ENCODE results near the gene PPY.
"Not testable (repeated sequence)": the region's sequence is repeated elsewhere in the genome, so short reads cannot be mapped to it uniquely, and the experiment has no call there.

The PPY gene

DNA sequence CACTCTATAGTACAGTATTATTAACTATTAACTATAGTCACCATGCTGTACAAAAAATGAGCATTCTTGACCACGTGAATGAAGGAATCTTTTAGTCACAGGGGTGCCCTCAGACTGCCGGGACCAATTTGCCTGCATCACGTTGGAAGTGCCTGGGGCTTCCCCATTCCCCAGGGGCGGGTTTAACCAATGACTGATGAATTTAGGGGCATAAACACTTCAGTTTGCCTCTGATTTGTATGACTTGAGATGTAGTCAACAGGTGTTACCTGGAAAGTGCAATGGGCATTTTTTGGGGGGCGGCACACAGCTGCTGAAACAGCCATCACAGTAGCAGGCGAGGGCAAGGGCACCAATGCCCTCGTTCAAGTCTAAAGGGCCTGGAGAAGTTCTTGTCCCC, 20.2 kb upstream of the PPY start:
- DNase-seq (ENCODE audit: low spot score): no peak

DNA sequence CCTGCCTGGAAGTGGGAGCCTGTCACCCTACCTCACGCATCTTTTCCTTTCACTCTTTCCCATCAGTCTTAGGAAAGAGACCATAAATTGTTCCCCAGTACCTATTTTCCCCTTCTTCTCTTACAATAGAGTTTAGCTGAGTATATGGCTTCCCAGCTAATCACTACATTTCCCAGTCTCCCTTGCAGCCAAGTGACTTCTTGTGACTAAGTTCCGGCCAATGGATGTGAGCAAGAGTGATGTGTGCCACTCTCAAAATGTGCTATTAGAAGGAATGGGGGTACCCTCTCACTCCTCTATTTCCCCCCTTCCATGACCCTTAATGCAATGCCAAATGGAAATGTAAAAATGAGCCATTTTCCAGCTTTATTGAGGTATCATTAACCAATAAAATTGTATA, 19.7 kb upstream of the PPY start:
- DNase-seq (ENCODE audit: low spot score): no peak

- not testable (repeated sequence) for DNase-seq (ENCODE audit: low spot score)
Measured at GRCh38 chr17:43961292-43961691, 19.0 kb upstream of the PPY start.

DNA sequence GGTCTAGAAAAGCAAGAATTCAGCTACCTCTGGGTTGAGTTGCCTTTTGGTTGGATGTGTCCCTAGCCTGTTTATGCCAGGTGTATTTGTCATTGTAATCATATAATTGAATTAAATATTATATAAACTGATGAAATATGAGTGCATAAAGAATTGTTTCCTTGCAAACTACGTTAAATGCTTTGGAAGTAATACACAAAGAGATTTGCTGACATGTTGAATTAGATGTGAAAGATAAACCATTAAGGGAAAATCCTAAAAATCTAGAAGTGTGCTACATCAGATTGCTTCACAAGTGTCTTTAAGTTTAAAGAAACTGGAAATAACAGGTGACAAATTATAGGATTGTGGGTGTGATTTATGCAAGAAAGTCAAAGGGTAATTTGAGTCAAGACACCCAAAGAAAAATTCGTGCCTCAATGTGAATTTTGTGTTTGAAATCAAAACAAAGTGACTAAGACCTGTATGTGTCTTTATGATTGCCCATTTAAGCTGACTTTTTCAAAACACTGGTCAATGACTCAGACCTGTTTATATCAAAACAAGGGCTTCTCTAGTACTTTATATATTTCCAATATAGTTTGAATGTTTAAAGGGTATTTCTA, 16.6 kb upstream of the PPY start:
- no peak for DNase-seq (ENCODE audit: low spot score)

DNA sequence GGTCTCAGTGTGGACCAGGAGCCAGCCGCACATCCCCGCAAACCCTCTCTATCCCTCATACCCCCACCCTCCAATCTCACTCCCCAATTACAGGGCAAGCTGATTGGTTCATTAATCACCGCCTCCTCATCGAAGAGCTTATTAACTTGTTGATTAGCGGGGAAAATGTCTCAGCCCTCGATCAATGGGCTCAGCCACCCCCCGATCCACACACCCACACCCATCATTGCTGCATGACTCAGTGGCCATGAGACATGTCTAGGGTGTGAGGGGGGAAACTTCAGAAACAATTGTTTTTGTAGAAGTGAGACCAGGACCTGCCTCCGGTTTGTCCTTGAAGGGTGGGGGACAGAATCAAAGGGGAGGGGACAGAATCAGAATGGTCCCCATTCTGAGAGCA, 13.9 kb upstream of the PPY start:
- no peak for DNase-seq (ENCODE audit: low spot score)

- no peak for DNase-seq (ENCODE audit: low spot score)
Measured at GRCh38 chr17:43953746-43954145, 11.5 kb upstream of the PPY start, which contains the start of gene PYY. PYY (minus strand) TSS chr17:43953940; CDS start chr17:43953483, 457 bp downstream.

DNA sequence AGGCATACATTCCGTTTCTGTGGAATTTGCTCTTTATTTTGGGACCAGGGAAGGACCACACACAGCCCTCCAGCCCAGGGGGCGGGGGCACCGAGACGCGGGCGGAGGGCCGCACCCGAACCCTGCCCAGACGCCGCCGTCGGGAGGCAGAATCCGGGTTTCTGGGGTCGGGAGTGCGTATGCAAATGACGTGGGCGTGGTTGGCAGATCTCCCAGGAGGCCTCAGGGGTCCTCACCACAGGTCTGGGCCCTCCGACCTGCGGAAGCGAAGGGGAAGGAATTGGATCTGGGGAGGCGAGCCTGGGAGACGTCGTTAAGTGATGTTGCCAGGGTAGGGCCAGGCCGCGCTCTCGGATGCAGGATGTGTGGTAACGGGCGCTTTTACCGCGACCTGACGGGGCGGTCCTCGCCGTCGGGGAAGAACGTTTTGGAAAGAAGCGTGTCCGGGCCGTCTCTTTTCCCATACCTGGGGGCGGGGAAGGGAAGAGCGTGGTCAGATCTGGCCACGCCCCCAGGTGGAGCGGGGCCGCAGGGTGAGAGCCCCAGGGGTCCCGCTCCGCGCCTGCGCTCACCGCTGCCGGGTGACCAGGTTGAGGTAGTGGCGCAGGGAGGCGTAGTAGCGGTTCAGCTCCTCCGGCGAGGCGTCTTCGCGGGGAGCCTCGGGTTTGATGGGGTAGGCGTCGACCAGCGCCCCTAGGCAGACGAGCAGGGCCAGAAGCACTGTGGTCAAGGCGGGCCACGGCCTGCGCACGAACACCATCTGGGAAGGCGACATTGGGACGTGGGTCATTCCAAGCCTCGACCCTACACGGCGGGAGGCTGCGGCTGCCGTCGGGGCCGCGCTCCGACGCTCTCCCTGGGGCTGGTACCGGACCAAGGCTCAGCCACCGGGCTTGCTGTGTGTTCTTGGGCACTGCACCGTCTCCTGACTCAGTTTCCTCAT, 10.7 kb upstream of the PPY start:
- no peak for DNase-seq (ENCODE audit: low spot score)

DNA sequence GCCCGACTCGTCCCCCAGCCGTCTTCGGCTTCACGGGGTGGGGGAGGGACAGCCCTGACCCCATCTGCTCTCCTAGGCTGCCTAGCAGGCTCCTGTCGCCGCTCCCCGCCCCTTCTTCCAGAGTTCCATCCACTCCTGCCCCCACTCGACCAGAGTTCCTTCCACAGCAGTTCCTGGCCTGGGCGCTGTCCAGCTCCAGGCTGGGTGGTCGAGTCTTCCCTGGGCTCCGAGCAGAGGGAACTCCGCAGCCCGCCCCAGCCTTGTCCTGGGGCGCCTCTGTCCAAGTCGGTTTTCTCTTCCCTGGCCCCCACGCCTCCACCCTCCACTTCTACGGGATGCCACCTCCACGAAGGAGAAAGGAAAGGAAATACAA, 10.1 kb upstream of the PPY start:
- no peak for DNase-seq (ENCODE audit: low spot score)

- no peak for DNase-seq (ENCODE audit: low spot score)
Measured at GRCh38 chr17:43951750-43952149, 9.5 kb upstream of the PPY start.

GRCh38 chr17:43950554-43950953, 8.3 kb upstream of the PPY start:
- DNase-seq (ENCODE audit: low spot score): no peak

- no peak for DNase-seq (ENCODE audit: low spot score)
Measured at GRCh38 chr17:43949781-43950180, 7.5 kb upstream of the PPY start.

DNA sequence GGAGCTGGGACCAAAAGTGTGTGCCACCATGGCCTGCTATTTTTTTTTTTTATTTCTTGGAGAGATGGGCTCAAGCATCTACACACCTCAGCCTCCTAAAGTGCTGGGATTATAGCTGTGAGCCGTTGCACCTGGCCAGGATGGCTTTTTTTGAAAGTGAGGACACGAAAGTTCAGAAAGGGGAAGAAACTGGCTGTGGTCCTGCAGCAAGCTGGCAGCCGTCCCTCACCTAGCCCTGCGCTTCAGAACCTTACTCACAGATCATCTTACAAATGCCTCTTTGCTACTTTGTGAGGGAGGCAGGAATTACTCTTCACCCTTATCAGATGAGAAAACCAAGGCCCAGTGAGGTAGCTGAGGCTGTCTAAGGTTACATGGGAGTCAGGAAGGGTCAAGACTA, 4.5 kb upstream of the PPY start:
- no peak for DNase-seq (ENCODE audit: low spot score)

DNA sequence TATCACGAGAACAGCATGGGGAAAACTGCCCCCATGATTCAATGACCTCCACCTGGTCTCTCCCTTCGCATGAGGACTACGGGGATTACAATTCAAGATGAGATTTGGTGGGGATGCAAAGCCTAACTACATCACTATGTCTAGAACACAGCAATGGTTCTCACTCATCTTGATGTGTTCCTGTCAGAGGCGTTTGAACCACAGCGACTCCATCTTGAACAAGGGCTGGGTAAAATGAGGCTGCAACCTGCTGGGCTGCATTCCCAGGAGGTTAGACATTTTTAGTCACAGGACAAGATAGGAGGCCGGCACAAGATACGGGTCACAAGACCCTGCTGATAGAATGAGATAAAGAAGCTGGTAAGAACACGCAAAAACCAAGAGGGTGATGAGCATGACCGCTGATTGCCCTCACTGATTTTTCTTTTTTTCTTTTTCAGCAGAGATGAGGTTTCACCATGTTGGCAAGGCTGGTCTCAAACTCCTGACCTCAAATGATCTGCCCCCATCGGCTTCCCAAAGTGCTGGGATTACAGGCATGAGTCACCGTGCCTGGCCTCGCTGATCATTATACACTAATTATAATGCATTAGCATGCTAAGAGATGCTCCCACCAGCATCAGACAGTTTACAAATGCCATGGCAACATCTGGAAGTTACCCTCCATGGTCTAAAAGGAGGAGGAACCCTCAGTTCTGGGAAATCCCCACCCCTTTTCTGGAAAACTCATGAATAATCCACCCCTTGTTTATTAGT, 3.0 kb upstream of the PPY start:
- DNase-seq (ENCODE audit: low spot score): no peak

GRCh38 chr17:43940630-43941029, 1.6 kb downstream of the PPY start:
- DNase-seq (ENCODE audit: low spot score): peak; percentile 23

DNA sequence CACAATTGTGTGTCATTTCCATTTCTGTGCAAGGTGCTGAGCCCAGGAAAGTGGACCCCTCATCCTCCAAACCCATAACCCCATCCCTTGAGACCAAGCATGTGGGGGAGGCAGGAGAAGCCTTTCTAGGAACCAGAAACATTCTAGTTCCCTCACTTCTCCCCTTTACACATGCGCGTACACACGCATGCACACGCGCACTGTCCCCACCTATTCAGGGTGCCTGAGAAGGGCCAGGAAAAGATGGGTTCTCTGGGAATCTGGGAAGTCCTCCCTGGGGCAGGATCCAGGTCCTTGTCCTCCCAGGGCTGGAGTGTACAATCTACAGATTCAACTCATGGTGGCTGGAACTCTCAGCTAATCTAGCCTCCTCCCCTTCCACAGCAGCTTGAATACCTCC, 2.4 kb downstream of the PPY start:
- DNase-seq (ENCODE audit: low spot score): no peak

DNA sequence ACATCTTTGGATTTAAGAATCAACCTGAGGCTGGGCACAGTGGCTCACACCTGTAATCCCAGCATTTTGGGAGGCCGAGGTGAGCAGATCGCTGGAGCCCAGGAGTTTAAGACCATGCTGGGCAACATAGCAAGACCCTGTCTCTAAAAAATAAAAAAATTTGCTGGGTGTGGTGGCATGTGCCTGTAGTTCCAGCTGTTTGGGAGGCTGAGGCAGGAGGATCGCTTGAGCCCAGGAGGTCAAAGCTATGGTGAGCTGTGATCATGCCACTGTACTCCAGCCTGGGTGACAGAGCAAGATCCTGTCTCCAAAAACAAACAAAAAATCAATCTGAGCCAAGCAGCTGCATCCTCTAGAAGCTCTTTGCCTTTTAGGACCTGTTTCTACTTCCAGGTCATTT, 2.8 kb downstream of the PPY start:
- DNase-seq (ENCODE audit: low spot score): not testable (repeated sequence)

DNA sequence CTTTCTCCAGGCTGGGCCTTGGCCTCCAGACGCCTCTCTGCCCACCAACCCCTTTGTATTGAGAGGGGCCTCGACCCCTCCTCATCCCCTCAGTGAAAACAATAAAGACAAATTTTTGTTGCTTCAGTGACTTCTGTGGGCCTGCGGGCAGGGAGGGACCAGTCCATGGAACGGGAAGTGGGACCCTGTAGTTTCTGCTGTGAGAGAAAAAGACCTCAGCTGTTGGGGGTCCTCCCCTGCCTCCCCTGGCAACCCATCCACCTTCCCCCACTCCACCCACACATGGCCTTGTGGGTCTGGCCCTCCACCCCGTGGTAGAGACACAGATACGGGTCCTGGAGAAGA, 3.5 kb downstream of the PPY start:
- no peak for DNase-seq (ENCODE audit: low spot score)

GRCh38 chr17:43936434-43936833, 5.8 kb downstream of the PPY start:
- DNase-seq (ENCODE audit: low spot score): no peak

DNA sequence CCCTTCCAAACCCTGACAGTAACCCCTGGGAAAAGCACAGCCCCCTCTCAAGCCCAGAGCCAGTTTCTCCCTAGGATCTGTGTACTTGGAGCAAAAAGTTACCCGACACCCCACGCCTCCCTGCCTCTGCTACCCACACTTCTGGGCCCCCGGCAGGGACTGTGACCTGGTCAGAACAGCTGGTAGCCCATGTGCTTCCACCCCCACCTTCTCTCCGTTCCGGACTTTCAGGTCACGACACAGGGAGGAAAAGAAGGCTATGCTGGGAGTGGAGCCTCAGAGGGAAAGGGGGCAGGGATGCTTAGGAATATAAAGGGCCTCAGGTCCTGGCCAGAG, 6.4 kb downstream of the PPY start:
- no peak for DNase-seq (ENCODE audit: low spot score)

GRCh38 chr17:43935204-43935925, 6.9 kb downstream of the PPY start:
- no peak for DNase-seq (ENCODE audit: low spot score)

GRCh38 chr17:43932923-43933322, 9.4 kb downstream of the PPY start:
- DNase-seq (ENCODE audit: low spot score): no peak

DNA sequence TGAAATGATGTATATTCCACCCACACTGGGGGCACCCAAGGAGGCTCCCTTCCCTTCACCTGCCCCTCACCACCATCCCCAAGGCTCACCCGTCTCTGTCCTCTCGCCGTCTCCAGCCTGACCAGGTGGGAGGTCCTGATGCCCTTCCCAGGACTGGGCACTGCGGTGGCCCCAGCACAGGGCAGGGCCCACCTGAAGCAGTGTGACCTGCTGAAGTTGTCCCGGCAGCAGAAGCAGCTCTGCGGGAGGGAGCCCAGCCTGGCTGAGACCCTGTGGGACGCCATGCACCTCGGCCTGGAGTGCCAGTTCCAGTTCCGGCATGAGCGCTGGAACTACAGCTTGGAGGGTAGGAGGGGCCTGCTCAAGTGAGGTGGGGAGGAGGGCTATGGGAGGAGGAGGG, 9.9 kb downstream of the PPY start:
- no peak for DNase-seq (ENCODE audit: low spot score)

Measured in hematopoietic multipotent progenitor cell treated with erythropoietin and hydrocortisone succinate and interleukin-3 and kit ligand, for 15 days (in vitro differentiated cells).